ENCODE measurements around the gene RNF214. TPM values are rescaled to one million over a fixed set of nuclear protein-coding genes. Genes with fewer than 3 reads are reported as not detected.
"Not testable (repeated sequence)": the region's sequence is repeated elsewhere in the genome, so short reads cannot be mapped to it uniquely, and the experiment has no call there.

Gene RNF214
- total RNA-seq, 2 experiments from 2014 or later, result 14.7 to 18.3 TPM

GRCh38 chr11:117265745-117266144 lies 33.3 kb downstream of the RNF214 start:
- ChIA-PET POLR2A (interaction anchor here (0.6 kb wide), 1 partner anchor 599 kb away, joined by 3 read pairs; no protein-coding TSS in a partner anchor), CTCF (no interaction called here)
- Mint-ChIP-seq H3K36me3 (ENCODE audit: low read depth) (peaks cover 7% of the 10 kb centered on the region), H3K27ac (no peak overlapping the region), H3K4me3 (no peak overlapping the region), H3K4me1 (ENCODE audit: low read depth) (no peaks in the 10 kb centered on the region), H3K9me3 (no peaks in the 10 kb centered on the region), H3K27me3 (no peaks in the 10 kb centered on the region)
- TF ChIP-seq, protein P1, sequence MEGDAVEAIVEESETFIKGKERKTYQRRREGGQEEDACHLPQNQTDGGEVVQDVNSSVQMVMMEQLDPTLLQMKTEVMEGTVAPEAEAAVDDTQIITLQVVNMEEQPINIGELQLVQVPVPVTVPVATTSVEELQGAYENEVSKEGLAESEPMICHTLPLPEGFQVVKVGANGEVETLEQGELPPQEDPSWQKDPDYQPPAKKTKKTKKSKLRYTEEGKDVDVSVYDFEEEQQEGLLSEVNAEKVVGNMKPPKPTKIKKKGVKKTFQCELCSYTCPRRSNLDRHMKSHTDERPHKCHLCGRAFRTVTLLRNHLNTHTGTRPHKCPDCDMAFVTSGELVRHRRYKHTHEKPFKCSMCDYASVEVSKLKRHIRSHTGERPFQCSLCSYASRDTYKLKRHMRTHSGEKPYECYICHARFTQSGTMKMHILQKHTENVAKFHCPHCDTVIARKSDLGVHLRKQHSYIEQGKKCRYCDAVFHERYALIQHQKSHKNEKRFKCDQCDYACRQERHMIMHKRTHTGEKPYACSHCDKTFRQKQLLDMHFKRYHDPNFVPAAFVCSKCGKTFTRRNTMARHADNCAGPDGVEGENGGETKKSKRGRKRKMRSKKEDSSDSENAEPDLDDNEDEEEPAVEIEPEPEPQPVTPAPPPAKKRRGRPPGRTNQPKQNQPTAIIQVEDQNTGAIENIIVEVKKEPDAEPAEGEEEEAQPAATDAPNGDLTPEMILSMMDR (IDR thresholded peaks at IDR 0.05), result no peak
- intact Hi-C loops (cut with micrococcal nuclease), result loop anchor here (5.0 kb wide), 1 partner anchor 33 kb away; the partner anchor contains the start of genes PCSK7 and RNF214
- DNase-seq (no peak), ATAC-seq (no peak)

DNA sequence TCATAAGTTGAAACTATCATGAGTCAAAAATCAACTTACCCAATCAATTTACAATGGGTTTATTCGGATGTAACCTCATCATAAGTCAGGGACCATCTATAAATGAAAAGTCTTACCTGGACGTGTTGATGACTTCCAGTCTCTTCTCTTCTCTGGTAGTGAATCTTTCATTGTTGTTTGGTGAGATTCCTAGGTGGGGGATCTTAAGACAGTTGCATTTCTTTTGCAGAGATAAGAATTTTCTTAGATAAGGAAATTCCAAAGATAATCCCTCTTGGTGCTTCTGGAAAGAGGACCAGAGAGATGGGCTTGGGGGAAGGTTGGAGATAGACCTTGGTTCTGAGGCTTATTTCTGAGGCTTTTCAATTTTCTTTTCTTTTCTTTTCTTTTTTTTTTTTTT lies 37.4 kb downstream of the RNF214 start:
- Mint-ChIP-seq H3K36me3 (ENCODE audit: low read depth) (peaks cover 16% of the 10 kb centered on the region), H3K4me3 (no peak overlapping the region), H3K4me1 (ENCODE audit: low read depth) (no peaks in the 10 kb centered on the region), H3K27ac (no peak overlapping the region), H3K9me3 (peaks cover 4% of the 10 kb centered on the region), H3K27me3 (no peaks in the 10 kb centered on the region)
- intact Hi-C loops (cut with micrococcal nuclease), result loop anchor here (5.0 kb wide), 1 partner anchor 38 kb away; the partner anchor contains the start of genes PCSK7 and RNF214
- TF ChIP-seq, protein P1 (IDR thresholded peaks at IDR 0.05), result no peak
- ChIA-PET POLR2A (no interaction called here), CTCF (no interaction called here)
- no peak for ATAC-seq
- no peak for DNase-seq

GRCh38 chr11:117271208-117271607 lies 38.7 kb downstream of the RNF214 start:
- Mint-ChIP-seq H3K27ac (no peak overlapping the region), H3K4me3 (no peak overlapping the region), H3K4me1 (ENCODE audit: low read depth) (peaks cover 2% of the 10 kb centered on the region), H3K27me3 (no peaks in the 10 kb centered on the region), H3K36me3 (ENCODE audit: low read depth) (peaks cover 18% of the 10 kb centered on the region), H3K9me3 (peaks cover 4% of the 10 kb centered on the region)
- CTCF ChIA-PET, result no interaction called here
- intact Hi-C loops (cut with micrococcal nuclease), result no loop called here
- TF ChIP-seq, protein P1 (IDR thresholded peaks at IDR 0.05), result no peak
- DNase-seq (no peak), ATAC-seq (no peak)
- POLR2A ChIA-PET, result interaction anchor here (1.3 kb wide), 1 partner anchor 12 kb away, joined by 3 read pairs; no protein-coding TSS in a partner anchor

DNA sequence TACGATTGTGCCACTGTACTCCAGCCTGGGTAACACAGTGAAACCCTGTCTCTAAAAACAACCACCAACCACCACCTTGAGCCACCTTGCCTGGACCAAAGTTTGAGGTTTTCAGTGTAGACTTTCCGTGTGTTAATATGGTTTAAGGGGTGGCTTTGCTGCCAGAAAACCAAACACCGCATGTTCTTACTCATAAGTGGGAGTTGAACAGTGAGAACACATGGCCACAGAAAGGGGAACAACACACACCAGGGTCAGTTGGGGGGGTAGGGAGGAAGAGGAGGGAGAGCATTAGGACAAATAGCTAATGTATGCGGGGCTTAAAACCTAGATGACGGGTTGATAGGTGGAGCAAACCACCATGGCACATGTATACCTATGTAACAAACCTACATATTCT lies 39.7 kb downstream of the RNF214 start:
- not testable (repeated sequence) for H3K9me3 Mint-ChIP-seq

DNA sequence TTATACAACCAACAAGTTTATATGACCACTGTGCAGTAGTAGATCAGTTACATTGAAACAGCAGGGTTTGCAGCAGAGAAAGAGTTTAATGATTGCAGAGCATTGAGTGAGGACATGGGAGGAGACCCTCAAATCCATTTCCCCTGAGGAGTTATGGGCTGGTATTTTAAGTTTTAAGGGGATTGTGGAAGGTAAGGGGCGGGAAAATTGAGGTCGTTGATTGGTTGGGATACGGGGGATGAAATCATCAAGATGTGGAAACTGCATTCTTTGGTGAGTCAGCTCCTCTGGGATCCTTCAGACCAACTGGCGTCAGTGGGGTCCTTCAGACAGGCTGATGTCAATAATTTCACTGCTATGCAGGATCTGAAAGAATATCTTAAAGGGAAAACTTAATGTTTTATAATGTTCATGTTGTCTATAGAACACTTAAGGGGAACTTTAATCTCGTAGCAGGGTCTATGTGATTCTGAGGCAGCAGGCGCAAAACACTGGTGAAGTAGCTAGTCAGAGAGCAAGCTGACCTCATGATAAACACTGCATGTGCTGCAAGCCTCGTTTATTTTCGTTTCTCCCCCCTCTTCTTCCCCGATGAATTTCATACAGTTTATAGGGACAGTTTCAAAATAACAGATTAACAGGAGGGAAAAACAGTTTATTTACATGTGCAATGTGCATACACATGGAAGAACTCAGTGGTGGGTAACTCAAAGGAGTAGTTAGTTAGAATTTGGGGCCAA lies 41.2 kb downstream of the RNF214 start:
- ATAC-seq (no peak), DNase-seq (no peak)
- H3K9me3 Mint-ChIP-seq, result peaks cover 4% of the 10 kb centered on the region
- H3K4me3 Mint-ChIP-seq, result no peak overlapping the region
- peaks cover 2% of the 10 kb centered on the region for H3K4me1 Mint-ChIP-seq (ENCODE audit: low read depth)
- ChIA-PET CTCF (no interaction called here), POLR2A (no interaction called here)
- H3K27ac Mint-ChIP-seq, result no peak overlapping the region
- intact Hi-C loops (cut with micrococcal nuclease), result no loop called here
- peaks cover 18% of the 10 kb centered on the region for H3K36me3 Mint-ChIP-seq (ENCODE audit: low read depth)
- no peaks in the 10 kb centered on the region for H3K27me3 Mint-ChIP-seq
- TF ChIP-seq, protein P1 (IDR thresholded peaks at IDR 0.05), result no peak

More for the DNA sequence above, 39.7 kb downstream of the RNF214 start:
- H3K36me3 Mint-ChIP-seq (ENCODE audit: low read depth), result peaks cover 18% of the 10 kb centered on the region
- H3K27me3 Mint-ChIP-seq; H3K4me3 Mint-ChIP-seq; DNase-seq; H3K4me1 Mint-ChIP-seq (ENCODE audit: low read depth); CTCF ChIA-PET; POLR2A ChIA-PET; ATAC-seq; intact Hi-C loops (cut with micrococcal nuclease); H3K27ac Mint-ChIP-seq: not testable (repeated sequence)
